Measurements from ENCODE around the gene ARGLU1. TPM values are rescaled to one million over a fixed set of nuclear protein-coding genes. Genes with fewer than 3 reads are reported as not detected.

Gene ARGLU1
- polyA plus RNA-seq, 3 donors: 22.4 to 168 (median 27.2) TPM

DNA sequence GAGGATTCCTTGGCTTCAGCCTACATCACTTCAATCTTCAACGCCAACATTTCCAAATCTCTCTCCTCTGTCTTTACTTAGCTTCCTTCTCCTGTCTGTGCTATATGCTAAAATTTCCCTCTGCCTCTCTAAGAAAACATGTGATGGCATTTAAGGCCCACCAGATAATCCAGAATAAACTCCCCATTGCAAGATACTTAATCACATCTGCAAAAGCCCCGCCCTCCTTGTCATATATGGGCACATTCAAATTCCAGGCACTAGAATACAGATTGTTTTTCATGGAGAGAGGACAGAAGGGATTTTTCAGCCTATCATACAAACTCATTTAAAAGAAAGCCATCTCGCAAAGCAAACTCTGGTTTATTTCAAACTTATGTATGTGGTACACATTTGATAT lies 16.2 kb downstream of the ARGLU1 start:
- H3K4me2 ChIP-seq (replicated peaks; ENCODE audit: extremely low read depth, low read length, poor library complexity, severe bottlenecking): no peak overlapping the region
- H3K4me3 ChIP-seq (replicated peaks in 1 of 3; ENCODE audit: low read depth in 2 of 3, low read length in 3 of 3): no peak overlapping the region
- Mint-ChIP-seq H3K4me3 (no peak overlapping the region), H3K9me3 (no peaks in the 10 kb centered on the region), H3K27me3 (ENCODE audit: low read depth in 3 of 3) (no peaks in the 10 kb centered on the region), H3K36me3 (peaks cover 71 to 76% of the 10 kb centered on the region in 2 donors), H3K4me1 (peaks cover 10% of the 10 kb centered on the region), H3K27ac (peak overlapping the region in 2 of 7 donors; percentile 10 to 50)
- H2AFZ ChIP-seq (ENCODE audit: insufficient read depth, low read depth, low read length, poor library complexity, severe bottlenecking): no peak overlapping the region
- H3K27ac ChIP-seq (ENCODE audit: low read depth in 1 of 2, low read length in 2 of 2): peak overlapping the region in 1 of 2 donors; percentile 20
- WGBS (ENCODE audit: insufficient coverage): no CpG with 5 or more reads among the region's 3 CpGs
- intact Hi-C loops (cut with micrococcal nuclease): no loop called here
- peaks cover 52 to 87% of the 10 kb centered on the region in 2 donors for H3K36me3 ChIP-seq (replicated peaks in 1 of 2; ENCODE audit: control insufficient read depth in 1 of 2, insufficient read depth in 2 of 2, low read length in 2 of 2)
- DNase-seq: no peak
- H3K27me3 ChIP-seq (ENCODE audit: control insufficient read depth in 2 of 2, insufficient read depth in 2 of 2, low read length in 2 of 2): no peaks in the 10 kb centered on the region
- no peaks in the 10 kb centered on the region for H3K9me3 ChIP-seq (replicated peaks in 1 of 2; ENCODE audit: control insufficient read depth in 1 of 2, insufficient read depth in 1 of 2, low read length in 2 of 2)
- TF ChIP-seq CTCF (IDR thresholded peaks at IDR 0.05): no peak
- H3K79me2 ChIP-seq (ENCODE audit: insufficient read depth, low read length): peaks cover 97% of the 10 kb centered on the region
- H3K4me1 ChIP-seq (ENCODE audit: control insufficient read depth in 1 of 2, insufficient read depth in 2 of 2, low read length in 2 of 2): no peaks in the 10 kb centered on the region
- peaks cover 100% of the 10 kb centered on the region for H4K20me1 ChIP-seq (ENCODE audit: insufficient read depth, low read length)
- H3K9ac ChIP-seq (ENCODE audit: insufficient read depth, low read length, poor library complexity, severe bottlenecking): no peak overlapping the region

DNA sequence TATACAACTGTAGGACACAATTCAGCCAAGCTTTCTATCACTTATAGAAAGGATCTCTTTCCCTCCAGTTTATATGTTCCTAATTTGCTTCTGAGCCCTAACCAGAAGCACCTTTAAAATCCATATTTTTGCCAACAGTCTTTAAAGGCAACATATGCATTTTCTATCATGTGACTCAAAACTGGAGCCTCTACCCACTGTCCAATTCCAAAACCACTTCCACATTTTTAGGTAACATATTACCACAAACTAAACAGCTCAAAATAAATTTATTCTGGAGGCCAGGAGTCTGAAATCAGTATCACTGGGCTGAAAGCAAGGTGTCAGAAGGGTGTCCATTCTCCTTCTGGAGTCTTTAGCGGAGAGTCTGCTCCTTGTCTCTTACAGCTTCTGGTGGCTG lies 16.6 kb downstream of the ARGLU1 start:
- DNase-seq: no peak
- no peak overlapping the region for H2AFZ ChIP-seq (ENCODE audit: insufficient read depth, low read depth, low read length, poor library complexity, severe bottlenecking)
- TF ChIP-seq CTCF (IDR thresholded peaks at IDR 0.05): no peak
- no peaks in the 10 kb centered on the region for H3K27me3 Mint-ChIP-seq (ENCODE audit: low read depth in 3 of 3)
- peaks cover 100% of the 10 kb centered on the region for H4K20me1 ChIP-seq (ENCODE audit: insufficient read depth, low read length)
- H3K4me3 ChIP-seq (replicated peaks in 1 of 3; ENCODE audit: low read depth in 2 of 3, low read length in 3 of 3): no peak overlapping the region
- H3K79me2 ChIP-seq (ENCODE audit: insufficient read depth, low read length): peaks cover 97% of the 10 kb centered on the region
- peaks cover 52 to 87% of the 10 kb centered on the region in 2 donors for H3K36me3 ChIP-seq (replicated peaks in 1 of 2; ENCODE audit: control insufficient read depth in 1 of 2, insufficient read depth in 2 of 2, low read length in 2 of 2)
- H3K27me3 ChIP-seq (ENCODE audit: control insufficient read depth in 2 of 2, insufficient read depth in 2 of 2, low read length in 2 of 2): no peaks in the 10 kb centered on the region
- peak overlapping the region in 1 of 2 donors; percentile 20 for H3K27ac ChIP-seq (ENCODE audit: low read depth in 1 of 2, low read length in 2 of 2)
- no peaks in the 10 kb centered on the region for H3K9me3 ChIP-seq (replicated peaks in 1 of 2; ENCODE audit: control insufficient read depth in 1 of 2, insufficient read depth in 1 of 2, low read length in 2 of 2)
- no peak overlapping the region for H3K4me2 ChIP-seq (replicated peaks; ENCODE audit: extremely low read depth, low read length, poor library complexity, severe bottlenecking)
- no peak overlapping the region for H3K4me3 Mint-ChIP-seq
- H3K4me1 ChIP-seq (ENCODE audit: control insufficient read depth in 1 of 2, insufficient read depth in 2 of 2, low read length in 2 of 2): no peaks in the 10 kb centered on the region
- WGBS (ENCODE audit: insufficient coverage): no CpG with 5 or more reads among the region's 1 CpG
- no peak overlapping the region for H3K9ac ChIP-seq (ENCODE audit: insufficient read depth, low read length, poor library complexity, severe bottlenecking)
- H3K4me1 Mint-ChIP-seq: peaks cover 10% of the 10 kb centered on the region
- H3K36me3 Mint-ChIP-seq: peaks cover 67 to 75% of the 10 kb centered on the region in 2 donors
- no peaks in the 10 kb centered on the region for H3K9me3 Mint-ChIP-seq
- peak overlapping the region in 3 of 7 donors; percentile 7 to 50 (median 27) for H3K27ac Mint-ChIP-seq
- intact Hi-C loops (cut with micrococcal nuclease): no loop called here

Measured in CD14-positive monocyte (primary cell).